GM19467 (cell line): Measurements from ENCODE around the gene CLCNKB.
"Not testable (repeated sequence)": the region's sequence is repeated elsewhere in the genome, so short reads cannot be mapped to it uniquely, and the experiment has no call there.

Experiments used
- ATAC-seq: cut with Tn5 transposase; IDR thresholded peaks from one replicate; pipeline ENCODE4 v1.9.1; 2021; ENCODE audit warnings: mild to moderate bottlenecking, moderate library complexity; ENCODE audit not compliant: unreplicated experiment

The CLCNKB gene

DNA sequence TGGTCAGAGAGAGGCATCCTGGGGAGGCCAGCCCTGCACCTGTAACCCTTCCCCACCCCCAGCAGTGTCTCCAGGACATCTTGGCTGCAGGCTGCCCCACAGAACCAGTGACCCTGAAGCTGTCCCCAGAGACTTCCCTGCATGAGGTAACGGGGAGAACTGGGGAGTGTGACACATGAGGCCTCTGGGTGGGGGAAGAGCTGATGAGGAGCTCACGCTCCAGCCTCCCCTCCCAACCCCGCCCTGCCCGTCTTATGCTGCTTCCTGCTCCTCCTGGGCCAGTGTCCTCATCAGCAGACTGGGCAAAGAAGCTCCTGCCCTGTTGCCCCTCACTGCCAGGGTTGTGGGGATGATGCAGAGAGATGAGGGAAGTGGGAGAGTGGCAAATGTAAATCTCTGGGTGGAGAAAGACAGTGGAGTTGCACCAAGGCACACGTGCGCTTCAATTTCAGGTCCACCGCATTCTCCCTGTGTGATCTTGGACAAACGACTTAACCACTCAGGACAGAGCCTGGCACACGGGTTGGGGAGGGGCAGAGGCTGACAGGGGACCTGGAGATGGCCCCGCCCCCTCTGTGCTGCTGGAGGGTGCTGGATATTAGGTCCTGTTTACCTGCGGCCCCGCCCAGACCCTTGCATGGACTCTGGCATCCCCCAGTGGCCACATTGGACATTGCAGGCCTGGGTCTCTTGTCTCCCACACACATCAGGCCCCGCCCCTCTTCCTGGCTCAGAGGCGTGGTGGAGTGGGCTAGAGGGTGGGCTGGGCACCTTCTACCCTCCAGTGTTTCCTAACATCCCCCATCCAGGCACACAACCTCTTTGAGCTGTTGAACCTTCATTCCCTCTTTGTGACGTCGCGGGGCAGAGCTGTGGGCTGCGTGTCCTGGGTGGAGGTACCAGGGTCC is 12.3 kb downstream of the CLCNKB start:
- peak; percentile 73 for ATAC-seq

DNA sequence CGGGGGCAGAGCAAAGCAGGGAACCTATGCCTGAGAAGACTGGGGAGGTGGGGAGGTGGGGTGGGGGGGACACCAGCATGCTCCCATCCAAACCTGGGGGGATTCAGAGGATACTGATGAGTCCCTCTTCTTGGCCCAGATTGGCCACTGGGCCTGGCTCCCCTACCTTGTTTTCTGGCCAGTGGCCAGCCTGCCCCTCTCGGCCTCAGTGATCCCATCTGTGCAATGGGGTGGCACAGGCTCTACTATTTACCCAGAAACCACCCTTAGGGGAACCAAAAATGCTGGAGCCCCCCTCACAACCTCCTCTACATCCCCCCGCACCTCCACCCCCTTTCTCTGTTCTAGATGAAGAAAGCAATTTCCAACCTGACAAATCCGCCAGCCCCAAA is 12.9 kb downstream of the CLCNKB start:
- ATAC-seq = not testable (repeated sequence)

DNA sequence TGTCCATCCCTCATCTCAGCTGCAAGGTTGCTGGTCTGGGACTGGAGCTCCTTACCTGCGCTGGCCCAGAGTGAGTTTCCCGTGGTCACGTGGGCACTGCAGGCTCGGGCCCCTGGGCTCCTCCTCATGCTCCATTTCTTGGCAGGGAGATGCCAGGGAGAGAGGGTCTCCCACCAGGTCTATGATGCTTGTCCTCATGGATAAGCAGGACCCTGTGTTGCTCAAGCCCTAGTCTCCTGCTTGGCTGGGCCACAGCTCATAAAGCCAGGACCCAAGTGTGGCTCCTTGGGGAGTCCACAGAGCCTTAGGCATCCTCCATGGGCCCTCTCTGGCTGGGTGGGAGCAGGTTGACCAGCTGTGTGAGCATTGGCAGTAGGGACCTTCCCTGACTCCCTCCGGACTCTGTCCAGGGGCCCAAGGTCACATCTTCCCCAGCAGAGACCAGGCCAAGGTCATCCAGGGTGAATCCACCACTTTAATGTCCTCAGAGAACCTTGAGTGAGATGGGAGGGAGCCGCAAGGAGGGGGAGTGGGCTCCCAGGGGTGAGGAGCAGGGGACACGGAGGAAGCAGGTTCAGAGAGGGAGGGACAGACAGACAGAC is 13.8 kb downstream of the CLCNKB start:
- not testable (repeated sequence) for ATAC-seq

DNA sequence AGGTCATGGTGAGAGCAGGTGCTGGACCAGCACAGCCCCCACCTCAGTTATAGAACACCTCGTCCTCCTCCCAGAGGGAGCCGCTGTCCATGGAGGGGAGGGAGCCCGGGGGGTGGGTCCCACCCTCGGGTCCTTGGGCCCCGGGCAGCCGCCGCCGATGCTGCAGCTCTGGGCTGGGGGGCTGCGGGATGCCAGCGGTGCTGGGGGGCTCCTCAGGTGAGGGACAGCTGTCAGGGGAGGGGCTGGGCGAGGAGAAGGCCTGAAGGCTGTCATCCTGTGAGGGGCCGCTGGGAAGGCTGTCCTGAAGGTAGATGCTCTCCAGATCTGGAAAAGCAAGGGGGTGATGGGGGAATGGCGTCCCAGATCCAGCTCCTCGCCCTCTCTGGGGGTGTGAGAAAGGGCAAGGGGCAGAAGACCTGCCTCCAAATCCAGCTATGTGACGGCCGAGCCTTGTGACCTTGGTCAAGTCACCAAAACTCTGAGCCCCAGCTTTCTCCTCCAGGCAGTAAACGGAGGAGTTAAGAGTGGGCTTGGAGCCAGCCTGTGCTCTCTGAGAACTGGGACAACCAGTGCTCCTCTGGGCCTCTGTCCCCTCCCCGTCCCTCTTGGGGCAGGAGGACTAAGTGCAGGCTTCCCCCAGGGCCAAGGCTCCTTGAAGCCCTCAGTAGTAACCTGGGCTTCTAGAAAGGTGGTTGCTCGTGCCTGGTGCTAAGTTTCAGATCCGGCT is 15.0 kb downstream of the CLCNKB start:
- ATAC-seq = not testable (repeated sequence)

DNA sequence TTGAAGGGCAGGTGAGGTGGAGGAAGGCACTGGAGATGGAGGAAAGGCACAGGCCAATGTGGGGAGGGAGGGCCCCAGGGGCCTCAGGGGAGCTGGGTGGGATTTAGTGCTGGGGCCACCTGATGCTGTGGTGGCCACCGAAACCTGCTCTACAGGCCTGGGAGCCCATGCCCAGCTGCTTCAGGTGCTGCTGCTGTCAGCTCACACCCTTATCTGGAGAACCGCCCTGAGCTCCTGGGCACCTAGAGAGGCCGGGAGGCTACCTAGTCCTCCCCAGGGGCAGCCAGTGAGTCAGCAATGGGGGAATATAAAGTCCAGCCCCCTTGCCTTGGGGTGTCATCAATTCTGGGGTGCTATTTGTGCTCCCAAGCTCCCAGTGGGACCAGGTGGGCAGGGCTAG is 17.7 kb downstream of the CLCNKB start:
- ATAC-seq = no peak

DNA sequence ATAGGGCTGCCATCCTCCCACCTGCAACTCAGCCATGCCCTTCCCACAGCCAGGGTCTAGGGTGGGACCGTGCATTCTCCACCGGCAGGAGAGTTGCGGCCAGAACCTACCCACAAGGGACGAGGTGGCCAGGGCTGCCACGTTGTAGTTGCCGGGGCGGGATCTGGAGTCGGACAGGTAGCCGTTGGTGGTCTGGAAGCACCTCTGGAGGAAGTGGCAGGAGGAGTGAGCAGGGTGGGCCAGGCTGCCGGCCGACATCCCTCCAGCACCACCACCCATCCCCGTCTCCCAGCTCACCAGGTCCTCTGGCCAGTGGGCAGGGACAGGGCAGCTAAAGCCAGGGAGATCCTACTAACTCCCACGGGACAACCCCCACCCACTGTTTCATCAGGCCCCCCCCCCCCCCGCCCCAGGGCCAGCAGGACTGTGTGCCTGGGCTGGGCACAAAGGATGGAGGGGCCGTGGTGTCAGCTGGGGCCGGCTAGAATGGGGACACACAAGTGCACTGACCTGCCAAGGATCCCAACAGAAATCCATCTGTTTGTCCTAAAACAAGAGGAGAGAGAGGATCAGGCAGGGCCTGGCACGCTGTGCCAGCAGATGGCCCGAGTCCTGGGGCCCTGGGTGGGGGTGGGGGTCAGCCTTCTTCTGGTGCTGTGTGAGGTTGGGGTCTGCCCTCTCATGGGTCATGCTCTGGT is 18.6 kb downstream of the CLCNKB start:
- not testable (repeated sequence) for ATAC-seq

DNA sequence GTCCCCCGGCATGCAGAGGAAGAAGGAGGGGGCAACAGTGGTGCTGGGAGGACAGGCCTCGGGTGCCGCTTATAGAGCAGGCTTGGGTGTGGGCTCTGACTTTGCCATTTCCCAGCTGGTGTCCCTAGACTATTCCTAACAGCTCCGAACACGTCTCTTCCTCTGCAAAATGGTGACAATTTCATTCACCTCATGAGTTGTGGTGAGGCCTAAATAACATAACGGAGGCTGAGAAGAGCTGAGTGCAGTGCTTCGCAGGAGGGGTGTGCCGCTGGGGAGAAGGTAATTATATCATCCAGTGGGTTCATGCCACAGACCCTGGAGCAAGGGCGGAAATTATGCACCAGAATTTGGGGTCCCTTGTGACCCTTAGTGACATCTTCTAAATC is 19.1 kb downstream of the CLCNKB start:
- ATAC-seq = not testable (repeated sequence)

DNA sequence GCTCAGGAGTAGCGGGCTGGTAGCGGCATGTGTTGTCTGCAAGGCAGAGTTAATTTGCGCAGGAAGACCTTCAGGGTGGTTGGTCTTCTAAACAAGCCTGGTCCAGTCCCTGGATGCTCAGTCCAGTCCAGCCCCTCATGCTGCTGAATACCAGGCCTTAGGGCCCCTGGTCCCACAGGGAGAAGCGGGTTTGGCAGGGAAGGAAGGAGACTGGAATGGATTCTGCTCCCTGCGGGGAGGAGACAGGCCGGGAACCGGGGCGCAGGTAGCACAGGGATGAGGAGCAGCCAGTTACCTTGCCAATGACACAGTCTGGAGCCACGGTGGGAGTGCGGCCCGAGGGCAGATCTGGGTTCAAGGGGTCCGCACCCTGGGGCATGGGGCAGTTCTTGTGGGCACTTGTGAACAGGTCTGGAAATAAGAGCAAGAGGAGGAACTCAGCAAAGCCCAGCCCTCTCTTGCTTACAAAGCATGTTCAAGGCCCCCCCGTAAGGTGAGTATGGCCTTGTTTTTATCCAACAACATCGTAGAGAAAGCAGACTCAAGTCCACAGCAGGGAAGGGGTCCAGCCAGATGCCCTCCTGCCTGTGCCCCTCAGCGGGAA is 19.7 kb downstream of the CLCNKB start:
- ATAC-seq = no peak

DNA sequence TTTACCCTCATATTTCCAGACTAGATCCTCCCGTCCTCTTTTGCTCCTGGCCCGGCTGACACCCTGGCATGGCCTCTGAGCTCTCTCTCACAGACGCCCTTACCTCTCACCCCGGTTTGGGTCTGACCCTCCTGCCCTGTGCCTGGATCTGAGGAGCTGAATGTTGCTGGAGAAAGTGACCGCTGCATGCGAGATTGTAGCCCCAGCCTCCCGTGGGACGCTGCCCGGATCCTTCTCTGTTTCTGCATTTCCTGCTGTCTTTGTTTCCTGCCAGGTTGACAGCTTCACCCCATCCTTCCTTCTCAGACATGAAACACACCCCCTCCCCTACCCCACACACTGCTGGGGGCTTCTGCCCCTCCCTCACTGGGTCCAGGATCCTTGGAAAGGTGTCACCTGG is 20.3 kb downstream of the CLCNKB start:
- ATAC-seq = no peak

DNA sequence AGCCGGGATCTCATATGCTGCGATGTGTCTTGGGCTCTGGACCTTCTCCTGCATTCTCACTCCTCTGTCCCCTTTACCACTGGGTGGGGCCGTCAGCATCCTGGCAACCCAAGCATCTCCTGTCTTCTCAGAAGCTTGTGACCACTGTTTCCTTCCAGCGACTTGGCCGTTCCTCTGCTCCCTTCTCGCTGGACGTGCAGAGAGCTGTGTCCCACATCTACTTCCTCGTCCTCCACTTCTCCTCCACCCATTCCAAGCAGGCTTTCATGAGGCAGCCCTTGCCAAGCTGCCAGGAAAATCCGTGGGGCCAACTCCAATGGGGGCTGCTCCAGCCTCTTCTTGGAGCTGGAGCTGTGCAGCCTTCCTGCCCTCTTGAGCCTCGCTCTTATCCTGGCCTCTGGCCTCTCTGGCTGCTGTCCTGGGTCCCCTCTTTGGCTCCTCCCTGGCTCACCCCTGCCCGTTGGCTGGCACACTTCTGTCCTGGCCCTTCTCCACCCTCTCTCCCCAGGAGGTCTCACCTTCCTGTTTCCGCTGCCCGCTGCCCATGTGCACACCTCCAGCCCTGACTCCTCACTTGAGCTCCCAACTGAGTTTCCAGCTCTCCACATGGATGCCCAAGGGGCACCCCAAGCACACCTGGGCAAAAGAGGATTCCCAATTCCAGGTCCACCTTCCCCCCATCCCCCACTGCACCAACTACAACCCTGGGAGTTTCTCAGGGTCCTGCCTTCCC is 21.1 kb downstream of the CLCNKB start:
- no peak for ATAC-seq

DNA sequence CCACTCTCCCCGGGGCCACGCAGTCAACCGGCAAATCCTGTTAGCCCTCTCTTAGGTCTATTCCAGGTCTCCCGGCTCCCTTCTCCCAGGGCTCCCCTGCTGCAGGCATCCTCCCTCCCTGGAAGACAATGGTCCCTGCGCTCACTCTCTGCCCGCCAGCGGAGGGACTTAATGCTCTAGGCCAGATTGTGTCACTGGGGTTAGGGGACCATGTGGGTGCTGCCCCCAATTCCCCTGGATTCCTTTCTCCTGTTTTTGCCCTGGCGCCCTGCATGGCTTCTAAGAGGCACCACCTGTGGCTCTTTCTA is 21.6 kb downstream of the CLCNKB start:
- no peak for ATAC-seq

DNA sequence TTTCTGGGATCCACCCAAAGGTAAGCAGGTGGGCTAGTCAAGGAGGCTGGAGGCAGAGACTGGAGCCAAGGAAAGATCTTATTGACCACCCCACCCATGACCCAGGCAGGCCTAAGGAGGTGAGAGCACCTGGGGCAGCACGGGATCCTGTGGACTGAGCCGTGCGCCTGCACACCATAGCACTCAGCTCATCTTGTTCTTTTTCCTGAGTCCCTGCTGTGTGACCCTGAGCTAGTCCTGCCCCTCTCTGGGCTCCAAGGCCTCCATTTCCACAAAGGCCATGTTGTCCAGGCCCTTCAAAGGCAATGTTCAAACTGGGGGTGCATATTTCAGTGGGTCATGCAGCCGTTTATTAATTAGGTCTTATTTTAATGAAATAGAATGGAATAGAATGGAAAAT is 22.7 kb downstream of the CLCNKB start:
- no peak for ATAC-seq

DNA sequence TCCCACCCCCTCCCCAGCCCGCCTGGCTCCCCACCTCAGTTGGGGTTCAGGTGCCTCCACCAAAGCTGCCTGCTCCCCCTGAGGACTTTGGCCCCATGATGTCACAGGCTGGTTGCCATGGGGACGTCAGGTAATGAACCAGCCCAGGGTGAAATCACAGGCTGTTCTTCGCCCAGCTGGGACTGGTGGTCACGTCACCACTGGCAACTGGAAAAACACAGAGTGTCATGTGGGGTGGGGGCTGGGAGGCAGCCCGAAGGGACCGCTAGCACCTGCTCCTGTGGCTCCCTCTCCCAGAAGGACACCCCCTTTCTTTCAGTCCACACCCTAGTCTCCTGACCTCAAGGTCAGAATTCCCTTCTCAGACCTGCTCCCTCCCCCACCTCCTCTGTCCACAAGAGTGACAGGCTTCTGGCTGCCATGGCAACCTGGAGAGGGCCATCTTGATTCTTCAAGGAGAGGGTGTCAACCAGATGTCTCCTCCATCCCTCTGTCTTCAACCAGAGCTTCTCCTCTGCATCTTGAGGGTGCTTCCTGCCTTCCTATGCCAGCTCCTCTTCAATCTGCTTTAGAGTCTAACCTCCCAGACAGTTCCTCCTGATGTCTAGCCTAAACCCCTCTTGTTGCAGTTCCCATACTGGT is 23.7 kb downstream of the CLCNKB start:
- no peak for ATAC-seq

DNA sequence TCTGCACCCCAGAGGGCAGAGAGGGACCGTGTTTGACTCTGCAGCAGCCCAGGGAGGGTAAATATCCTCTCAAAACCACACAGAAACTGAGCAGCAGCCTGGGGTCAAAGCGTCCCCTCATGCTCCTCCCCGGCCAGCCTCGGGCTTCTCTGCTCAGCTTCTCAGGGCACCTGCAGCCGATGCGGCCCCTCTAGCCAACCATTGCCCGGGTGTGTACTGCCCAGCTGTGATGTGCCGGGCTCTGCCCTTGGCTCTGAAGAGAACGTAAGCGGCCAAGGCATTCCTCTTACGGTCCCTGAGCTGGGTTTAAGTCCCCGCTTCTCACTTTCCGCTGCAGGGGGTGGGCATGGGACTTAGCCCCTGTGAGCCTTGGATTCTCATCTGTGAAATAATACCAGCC is 24.4 kb downstream of the CLCNKB start:
- no peak for ATAC-seq

DNA sequence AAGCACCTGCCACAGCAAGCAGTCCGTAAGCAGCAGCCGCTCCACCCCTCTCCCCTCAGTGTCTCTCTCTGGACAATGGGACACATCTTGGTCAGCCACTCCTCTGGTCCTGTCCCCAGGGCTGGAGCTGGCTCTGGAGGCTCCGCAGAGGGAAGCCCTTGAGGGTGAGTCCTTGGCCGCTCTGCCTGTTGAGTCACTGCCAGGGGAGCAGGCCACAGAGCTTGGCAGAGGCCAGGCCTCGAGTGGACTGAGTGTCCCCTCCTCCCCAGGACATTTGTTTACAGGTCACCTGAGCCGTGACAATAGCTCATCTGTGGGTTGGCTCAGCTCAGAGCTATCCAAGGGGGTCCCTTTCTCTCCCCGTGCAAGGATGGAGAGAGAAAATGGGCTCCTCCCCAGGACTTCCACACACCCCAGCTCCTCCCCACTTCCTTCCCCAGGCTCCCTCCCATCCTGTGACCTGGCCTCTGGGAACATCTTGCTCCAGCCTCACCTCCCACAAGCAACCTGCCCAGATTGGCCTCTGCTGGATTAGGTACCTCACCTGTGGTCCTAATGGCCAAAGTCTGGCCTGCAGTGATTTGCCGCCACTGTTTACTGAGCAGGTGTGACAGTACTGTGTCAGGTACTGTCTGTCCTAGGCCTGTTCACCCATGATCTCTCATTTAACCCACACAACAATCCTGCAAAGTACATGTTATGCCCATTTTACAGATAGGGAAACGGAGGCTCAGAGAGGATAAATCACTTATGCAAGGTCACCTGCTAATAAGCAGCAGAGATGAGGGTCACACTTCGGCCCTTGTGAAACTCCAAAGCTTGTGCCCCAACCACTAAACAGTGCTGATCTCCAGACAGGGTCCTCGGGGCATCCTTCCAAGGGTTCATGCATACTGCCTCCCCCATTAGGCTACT is 25.0 kb downstream of the CLCNKB start:
- ATAC-seq = no peak

DNA sequence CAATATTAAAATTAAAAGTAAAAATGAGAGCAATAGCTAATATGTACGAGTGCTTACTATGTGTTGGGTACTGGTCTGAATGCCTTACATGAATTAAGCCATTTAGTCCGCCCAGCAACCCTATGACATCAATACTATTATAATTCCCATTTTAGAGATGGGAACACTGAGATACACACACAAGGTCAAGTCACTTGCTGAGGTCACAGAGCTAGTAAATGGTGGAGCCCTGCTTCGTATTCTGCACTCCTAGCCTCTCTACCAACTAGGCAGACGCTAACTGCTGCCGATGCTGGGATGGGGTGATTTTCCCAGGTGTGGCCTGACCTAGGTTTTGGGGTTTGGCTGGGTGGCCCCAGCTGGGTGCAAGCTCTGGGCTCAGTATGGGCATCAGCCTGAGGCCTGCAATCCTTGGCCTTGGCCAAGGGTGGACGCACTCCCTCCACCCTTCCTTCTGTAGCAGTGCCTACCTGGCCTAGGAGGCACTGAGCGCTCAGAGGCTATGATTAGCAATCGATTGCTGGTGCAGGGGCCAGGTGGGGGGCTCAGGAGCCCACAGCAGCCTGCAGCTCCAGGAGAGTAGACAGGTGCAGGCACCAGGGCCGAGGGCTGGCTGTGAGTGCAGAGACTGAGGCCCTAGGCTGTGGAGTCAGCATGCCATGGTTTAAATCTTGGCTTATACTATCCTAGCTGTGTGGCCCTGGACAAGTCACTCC is 27.2 kb downstream of the CLCNKB start:
- ATAC-seq = no peak

DNA sequence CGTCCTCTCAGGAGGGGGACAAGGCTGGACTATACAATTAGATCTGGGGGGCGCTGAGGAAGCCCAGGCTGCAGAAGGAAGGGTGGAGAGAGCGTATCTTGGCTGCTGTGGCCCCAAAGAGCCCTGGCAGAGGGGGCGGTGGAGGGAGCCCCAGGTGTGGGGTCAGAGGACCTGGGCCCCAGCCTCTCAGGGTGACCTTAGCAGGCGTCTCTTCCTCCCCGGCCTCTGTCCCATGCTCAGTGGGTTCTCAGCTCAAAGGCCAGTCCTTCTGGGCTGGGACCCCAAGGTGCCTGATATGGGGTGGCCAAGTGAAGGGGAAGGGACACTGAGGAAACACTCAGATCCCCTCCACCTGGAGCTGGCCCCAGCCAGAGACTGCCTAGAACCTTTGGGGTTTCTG is 28.0 kb downstream of the CLCNKB start:
- no peak for ATAC-seq

DNA sequence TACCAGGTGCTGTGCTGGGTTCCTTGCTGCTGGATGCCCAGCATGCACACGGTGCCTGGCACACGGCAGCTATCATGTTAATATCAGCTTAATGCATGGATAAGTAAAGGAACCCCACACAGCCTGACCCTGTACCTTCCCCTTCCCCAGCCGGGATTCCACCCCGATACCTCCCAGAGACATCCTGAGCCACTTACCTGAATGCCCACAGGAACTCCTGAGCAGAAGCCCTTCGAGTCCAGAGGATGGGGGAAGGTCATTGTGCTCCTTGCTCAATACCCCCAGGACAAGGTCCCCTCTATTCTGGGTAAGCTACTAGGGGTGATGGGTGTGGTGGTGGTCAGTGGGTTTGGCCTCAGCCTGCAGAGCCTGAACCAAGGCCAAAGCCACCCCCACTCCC is 28.5 kb downstream of the CLCNKB start:
- ATAC-seq = no peak
